Stimulated activated CD8-positive, alpha-beta memory T cell treated with anti-CD3 and anti-CD28 coated beads, Interleukin-7, amount 100 ng/mL, for 48 hours (primary cell): Measurements from ENCODE around the gene THSD8.

ENCODE experiments used
- DNase-seq, 2 donors: peaks; one replicate each; pipeline ENCODE4 v3.0.0-alpha.2; 2020; ENCODE audit warnings: low read depth in 1 of 2; ENCODE audit errors: extremely low read depth in 1 of 2

THSD8 gene

DNA sequence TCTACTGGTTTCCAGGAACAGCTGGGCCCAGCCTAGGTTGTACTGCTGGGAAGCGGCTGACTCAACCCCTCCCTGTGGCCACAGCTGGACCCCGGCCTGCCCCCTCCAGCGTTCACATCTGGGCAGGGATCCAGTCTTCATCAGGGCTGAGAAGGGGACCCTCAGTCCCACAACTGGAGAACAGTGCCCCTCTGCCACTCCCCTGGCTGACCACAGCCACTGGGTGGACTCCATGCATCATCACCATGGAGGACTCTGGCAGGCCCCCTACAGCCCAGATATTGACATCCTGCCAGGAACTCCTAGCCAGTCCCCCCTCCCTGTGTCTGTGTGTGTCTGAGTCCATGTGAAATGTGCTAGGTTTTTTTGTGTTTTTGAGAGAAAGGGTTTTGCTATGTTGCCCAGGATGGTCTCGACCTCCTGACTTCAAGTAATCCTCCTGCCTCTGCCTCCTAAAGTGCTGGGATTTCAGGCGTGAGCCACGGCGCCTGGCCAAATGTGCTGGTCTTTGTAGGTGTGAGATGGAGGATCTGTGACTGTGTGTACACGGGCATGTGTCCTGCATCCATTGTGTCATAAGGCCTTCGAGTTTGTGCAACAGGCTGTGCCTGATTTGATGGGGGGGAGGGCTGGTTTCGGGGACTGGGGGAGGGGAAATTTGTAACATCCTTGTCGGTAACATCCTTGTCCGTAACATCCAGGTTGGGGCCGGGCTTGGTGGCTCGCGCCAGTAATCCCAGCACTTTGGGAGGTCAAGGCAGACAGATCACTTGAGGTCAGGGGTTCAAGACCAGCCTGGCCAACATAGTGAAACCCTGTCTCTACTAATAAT, 22.5 kb upstream of the THSD8 start:
- DNase-seq: no peak

DNA sequence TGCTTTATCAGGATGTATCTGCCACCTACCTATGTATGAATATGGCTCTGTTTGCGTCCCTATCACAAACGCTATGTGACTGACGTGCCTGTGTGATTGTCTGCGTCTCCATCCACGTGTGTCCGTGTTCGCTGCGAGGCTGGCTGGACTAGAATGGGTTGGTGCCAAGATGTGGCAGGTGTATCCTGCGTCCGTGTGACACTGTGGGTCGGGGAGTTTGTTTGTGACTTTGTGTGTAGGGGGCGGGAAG, 19.8 kb upstream of the THSD8 start:
- no peak for DNase-seq

DNA sequence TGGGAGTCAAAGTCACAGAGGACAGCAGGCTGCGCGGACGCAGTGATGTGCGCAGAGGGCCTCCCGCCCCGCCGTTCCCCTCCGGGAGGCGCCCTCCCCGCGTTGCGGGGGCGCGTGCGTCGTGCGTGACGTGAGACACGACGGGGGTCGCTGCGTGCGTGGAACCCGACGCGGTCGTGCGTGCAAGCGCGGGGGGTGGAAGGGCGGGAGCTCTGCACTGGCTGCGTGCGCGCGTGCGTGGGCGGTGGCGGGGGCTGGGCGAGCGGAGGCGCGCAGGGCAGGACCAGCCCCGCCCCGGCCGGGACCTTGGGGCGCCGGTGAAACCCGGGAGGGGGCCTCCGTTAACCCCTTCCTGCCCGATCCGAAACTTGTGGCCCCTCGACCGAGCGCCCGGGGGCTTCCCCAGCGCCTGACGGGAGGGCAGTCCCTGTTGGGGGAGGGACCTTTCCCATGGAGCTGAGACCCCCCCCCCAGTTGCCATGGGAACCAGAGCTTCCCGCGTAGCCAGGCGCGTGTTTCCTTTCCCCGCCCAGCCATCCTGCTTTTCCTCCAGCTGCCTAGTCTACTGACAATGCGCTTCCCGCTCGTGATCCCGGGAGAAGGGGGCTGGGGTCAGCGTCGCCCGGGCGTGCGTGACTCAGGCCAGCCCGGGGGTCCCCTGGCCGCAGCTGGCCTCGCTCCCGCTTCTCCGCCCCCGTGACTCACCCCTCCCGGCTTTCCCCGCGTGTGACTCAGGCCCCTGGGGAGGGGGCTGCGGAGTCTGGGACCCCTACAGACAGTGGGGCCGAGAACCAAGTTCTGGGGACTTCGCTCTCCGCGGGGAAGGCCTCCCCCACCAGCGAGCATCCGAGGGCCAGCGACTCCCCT, 19.2 kb upstream of the THSD8 start:
- DNase-seq: peak; percentile 83 to 87

DNA sequence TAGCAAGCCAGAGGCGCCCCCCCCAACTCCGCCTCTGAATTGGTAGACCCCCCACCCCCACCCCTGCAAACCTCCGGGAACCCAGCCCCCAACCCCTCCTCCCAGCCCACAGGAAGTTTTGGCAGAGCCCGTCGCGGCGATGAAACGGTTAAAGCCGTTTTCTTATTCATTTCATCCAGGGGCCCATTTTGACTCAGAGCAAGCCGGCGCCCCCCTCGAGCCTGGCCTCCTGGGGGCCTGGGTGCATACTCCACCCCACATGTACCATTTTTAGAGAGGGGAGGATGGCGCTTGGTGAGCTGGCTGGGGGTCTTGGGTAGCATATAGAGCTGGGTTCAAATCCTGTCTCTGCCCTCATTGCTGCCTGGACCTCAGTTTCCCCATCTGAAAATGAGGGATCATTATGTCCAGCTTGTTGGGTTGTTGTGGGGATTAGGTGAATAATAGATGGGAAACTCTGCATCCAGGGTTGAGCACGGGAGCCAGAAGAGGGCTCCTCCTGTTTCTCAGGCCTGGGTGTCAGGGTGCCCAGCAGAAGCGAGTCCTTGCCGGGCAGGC, 18.5 kb upstream of the THSD8 start:
- peak in 1 of 2 donors; percentile 80 for DNase-seq

DNA sequence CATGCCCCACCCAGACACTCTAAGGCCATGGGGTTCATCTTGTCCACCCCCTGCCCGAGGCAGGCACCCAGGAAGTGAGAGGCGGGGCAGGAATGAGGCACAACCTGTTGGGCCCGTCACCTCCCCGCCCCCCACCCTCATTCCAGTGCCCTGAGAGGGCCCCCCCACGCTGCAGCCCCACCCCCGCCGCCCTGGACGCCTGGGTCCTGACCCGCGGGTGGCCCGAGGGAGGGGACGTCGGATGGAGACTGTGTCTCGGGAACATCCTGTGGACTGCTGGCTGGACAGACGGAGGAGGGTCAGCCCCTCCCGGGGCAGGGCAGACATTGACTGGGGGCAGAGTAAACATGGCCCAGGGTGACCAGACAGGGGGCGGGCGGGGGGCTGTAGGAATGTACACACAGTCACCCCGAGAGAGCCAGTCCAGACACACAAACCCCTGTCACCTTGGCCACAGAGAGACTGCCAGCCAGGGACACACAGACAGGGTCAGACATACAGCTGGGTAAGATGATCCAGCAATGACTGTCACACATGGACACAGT, 17.9 kb upstream of the THSD8 start:
- no peak for DNase-seq

DNA sequence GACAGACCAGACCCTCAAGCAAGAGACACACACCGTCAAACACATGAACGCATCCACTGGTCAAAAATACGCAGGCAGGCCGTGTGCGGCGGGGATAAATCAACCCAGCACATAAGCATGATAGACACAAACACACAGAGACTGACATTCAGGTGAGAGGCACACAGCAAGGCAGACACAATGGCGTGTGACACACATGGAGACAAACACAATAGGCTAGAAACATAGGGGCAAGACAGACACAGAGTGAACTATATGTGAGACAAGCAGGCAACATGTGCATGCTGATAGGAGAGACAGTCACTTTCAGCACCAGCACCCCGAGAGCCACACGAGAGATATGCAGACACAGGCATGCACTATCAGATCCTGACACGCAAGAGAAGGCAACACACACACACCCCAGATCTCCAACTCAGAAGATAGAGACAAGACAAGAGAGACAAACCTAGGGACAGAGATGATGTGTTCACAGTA, 17.4 kb upstream of the THSD8 start:
- DNase-seq: no peak

DNA sequence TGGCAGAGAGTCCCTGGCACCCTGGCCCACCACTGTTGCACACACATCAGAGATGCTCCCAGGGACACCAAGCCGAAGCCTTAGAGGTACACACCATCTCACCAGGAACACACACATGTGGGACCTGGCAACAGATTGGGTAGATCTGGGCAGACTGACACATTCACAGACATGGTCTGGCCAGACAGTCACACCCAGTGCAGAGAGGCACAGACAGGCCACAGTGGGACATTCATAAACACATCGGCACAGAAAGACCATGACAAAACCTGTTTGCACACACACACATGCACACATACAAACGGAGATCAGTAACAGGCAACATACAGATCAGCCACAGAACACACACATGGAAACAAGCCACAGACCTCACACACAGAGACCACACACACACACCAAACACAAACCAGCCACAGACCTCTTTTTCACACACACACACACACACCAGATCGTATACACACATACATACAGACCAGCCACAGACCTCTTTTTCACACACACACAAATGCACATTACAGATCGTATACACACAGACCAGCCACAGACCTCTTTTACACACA, 16.9 kb upstream of the THSD8 start:
- DNase-seq: no peak

DNA sequence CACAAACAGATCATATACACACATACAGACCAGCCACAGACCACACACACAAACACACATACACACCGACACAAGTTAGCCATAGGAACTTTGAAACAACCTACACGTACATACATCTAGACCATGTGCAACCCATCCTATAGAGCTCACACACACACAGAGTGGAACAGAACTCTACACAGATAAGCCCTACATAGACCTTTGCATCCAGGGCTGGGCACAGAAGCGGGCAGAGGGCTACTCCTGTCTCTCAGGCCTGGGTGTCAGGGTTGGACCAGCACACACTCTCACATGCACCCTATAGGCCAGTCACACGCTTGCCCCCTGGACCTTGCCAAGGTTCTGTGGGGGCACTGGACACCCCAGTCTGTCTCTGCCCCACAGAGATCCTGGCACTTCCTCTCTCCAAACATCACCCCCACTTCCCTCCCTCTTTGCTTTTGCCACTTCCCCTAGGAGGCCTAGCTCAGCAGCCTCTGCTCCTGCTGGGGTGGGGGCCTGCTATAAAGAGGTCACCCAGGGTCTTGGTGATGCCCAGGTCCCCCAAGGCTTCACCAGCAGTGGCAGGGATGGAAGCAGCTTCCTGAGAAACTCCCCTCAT, 16.3 kb upstream of the THSD8 start:
- DNase-seq: no peak

DNA sequence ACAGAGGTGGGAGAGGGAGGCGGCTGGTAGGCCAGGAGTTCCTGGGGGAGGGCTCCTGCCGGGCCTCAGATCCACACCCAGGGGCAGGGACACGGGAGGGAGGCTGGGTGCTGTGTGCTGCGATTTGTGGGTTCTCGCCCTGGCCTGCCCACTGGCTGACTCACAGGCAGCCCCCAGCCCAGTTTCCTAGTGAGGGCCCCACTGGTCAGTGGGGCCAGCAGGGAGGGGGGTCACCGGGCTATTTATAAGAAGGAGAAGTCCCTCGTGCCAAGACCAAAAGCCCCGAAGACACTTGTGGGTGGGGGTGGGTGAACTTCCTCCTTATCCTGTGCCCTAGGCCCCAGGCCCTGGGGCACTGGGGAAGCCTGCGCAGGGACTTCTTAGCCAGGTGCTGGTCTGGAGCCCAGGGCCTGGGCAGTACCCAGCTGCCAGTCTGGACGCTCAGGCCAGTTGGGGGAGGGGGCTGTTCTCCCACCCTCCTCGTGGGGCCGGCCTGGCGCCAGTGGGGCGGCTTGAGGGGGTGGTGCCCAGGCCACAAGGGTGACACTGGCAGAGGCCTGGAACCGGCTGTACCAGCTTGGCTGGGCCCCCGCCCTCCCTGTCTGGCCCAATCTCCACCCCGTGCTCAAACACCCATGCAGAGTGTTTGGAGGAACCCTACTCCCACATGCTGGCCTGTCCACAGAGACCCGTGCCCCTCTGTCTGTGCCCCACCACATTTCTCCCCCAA, 15.6 kb upstream of the THSD8 start:
- no peak for DNase-seq

DNA sequence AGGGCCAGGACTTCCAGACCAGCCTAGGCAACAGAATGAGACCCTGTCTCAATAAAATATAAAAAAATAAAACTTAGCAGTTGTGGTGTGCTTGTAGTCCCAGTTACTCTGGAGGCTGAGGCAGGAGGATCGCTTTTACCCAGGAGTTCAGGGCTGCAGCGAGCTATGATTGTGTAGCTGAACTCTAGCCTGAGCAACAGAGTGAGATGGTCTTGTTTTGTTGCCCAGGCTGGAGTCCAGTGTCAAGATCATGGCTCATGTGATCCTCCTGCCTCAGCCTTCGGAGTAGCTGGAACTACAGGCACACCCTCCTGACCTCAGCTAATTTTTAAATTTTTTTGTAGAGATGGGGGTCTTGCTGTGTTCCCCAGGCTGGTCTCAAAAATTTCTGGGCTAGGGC, 14.9 kb upstream of the THSD8 start:
- DNase-seq: no peak

DNA sequence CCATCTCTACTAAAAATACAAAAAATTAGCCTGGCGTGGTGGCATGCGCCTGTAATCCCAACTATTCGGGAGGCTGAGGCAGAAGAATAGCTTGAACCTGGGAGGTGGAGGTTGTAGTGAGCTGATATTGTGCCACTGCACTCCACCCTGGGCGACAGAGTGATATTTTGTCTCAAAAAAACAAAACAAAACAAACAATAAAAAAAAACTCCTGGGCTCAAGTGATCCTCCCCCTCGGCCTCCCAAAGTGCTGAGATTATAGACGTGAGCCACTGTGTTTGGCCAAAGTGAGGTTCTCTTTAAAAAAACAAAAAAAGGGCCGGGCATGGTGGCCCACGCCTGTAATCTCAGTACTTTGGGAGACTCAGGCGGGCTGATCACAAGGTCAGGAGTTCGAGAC, 14.4 kb upstream of the THSD8 start:
- DNase-seq: no peak

DNA sequence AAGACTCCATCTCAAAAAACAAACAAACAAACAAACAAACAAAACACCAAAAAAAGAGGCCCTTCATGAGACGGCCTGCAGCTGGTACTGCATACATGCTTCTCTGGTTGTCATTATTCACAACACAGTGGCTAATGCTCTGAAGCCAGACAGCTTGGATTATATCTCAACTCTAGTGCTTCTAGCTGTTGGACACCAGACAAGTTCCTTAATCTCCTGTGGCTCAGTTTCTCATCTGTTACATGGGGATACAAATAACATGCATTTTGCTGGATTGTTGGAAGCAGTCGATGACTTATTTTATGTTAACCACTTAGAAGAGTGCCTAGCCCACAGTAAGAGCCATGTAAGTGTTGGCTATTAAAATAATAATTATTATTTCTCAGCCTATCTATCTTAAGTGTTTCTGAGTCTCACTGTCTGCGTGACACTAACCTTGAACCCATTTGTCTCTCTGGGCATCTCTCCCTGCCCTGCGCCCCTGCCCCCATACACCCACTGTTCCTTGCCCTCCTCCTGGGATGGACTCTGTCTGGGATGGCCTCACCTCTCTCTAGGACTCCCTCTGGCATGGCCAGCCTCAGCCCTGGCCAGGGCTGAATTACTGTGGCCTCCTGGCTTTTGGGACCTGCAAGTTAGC, 13.7 kb upstream of the THSD8 start:
- DNase-seq: no peak

DNA sequence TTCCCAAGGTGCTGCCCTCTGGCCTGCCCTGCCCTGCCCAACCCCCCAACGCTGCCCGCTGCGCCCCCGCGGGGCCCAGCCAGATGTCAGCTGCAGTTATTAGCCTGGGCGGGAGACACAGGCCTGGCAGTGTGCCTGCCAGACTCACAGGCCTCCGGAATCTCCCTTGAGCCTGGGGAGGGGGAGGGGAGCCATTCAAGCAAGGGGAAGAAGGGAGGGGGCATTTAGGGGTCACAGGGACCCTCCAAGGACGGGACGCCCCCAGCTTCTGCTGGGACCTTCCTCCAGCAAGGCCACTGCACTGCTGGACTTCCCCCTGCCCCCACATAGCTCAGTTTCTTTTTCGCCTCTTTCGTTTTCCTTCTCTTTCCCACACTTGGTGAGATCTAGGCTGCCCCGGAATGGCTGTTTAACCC, 13.2 kb upstream of the THSD8 start:
- DNase-seq: no peak

DNA sequence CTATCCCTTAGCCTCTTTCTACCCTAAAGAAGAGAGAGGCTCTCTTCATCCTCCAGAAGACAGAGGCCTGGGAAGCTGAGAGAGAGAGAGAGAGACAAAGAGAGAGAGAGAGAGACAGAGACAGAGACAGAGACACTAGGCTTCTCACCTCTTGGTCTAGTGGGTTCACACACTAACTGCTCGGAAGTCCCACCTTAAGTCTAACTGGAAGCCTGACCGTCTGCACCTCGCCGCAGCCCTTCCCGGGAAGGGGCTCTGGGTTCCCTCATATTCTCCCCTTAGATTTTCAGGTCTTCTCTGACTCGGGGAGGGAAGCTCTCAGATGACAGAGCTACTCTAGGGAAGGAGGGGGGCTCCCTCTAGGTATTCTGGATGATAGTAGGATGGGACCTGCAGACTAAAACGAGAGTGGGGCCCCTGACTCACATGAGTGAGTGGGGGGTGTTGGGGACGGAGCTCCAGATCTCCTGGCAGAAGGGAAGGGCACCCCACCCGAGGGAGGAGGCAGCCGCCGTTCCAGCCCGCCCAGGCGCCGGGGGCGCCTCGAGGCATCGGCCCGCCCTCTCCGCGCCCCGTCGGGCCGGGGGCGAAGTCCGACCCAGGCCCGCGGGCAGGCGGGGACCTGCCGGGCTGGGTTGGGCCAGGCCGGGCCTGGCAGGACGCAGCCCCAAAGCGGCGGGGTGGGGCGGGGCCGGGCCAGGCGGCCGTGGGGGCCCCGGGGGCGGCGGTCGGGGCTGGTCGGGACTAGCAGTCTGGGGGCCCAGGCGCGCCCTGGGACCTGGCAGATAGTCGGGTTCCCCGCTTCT, 12.6 kb upstream of the THSD8 start:
- DNase-seq: no peak

DNA sequence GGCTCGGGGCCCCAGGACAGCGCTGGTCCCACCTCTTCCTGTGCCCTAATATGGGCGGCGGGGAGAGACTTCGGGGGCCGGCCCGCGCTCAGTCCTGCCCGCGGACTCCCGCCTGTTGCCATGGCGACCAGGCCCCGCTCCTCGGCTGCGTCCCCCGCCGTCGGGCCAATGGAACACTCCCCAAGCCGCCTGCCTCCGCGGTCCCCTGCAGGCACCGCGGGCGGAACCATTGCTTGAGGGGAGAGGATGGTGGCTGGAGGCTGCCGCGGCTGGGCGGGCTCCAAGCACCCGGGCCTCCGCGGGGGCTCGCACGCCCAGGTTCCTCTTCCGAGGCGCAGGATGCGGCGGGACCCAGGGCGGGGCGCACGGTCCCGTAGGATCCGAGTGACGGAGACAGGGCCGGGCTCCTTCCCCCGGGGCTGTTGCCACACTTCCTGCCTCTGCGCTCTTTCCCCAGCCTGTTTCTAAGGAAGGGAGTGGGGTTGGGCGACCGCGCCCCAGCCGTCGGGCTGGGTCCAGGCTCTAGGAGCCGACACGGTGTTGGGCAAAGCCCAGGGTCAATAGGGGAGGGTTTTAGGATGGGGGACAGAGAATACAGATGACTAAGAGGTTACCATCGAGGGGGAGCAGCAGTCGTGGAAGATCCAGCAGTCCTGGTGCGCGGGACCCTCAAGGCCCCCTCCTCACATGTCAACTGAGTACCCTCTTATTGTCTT, 11.8 kb upstream of the THSD8 start:
- peak; percentile 98 for DNase-seq

DNA sequence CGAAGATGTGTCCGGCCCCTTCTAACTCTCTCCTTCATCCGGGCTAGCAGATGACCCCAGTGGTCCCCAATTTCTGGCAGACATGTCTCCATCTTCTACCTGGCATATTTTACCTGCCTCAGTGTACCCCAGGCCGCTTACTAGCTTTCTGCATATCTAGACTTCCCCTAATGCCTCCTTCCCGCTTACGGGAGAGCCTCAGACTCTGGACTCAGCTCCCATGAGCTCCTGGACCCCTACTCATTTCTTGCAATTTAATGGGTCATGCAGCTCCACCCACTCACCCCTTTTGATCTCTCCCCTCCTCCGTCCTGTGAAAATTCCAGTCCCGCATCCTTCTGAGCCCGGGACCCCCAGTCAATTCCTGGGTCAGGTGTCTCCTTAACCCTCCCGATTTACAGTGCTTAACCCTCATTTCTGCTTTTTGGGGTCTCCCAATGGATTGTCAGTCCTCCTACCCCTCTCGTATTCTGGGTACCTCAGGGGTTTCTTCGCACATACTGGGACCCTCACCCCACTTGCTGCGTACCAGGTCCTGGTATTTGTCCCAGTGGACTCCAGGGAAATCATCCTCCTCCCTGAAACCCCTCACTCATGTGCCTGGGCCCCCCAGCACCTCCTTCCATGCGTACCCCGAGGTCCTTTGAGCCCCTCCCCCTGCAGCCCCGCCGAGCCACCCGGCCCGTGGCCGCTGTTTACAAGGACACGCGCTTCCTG, 11.1 kb upstream of the THSD8 start:
- DNase-seq: no peak

DNA sequence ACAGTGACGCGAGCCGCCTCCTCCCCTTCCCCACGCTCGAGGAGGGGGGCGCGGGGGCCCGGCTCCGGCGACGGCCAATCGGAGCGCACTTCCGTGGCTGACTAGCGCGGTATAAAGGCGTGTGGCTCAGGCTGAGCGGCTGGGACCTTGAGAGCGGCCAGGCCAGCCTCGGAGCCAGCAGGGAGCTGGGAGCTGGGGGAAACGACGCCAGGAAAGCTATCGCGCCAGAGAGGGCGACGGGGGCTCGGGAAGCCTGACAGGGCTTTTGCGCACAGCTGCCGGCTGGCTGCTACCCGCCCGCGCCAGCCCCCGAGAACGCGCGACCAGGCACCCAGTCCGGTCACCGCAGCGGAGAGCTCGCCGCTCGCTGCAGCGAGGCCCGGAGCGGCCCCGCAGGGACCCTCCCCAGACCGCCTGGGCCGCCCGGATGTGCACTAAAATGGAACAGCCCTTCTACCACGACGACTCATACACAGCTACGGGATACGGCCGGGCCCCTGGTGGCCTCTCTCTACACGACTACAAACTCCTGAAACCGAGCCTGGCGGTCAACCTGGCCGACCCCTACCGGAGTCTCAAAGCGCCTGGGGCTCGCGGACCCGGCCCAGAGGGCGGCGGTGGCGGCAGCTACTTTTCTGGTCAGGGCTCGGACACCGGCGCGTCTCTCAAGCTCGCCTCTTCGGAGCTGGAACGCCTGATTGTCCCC, 10.4 kb upstream of the THSD8 start, which contains the start of gene JUNB:
TSS of gene JUNB (plus strand) at position 142 of the 706 bp plus-strand sequence. CDS start at position 428, 286 bp downstream.
- peak; percentile 93 to 94 for DNase-seq
